Measurements from ENCODE around the gene USP9X. TPM values are rescaled to one million over a fixed set of nuclear protein-coding genes. Genes with fewer than 3 reads are reported as not detected.

The USP9X gene
- total and polyA plus RNA-seq, 10 donors = 8.0 to 116 (median 87.5) TPM

DNA sequence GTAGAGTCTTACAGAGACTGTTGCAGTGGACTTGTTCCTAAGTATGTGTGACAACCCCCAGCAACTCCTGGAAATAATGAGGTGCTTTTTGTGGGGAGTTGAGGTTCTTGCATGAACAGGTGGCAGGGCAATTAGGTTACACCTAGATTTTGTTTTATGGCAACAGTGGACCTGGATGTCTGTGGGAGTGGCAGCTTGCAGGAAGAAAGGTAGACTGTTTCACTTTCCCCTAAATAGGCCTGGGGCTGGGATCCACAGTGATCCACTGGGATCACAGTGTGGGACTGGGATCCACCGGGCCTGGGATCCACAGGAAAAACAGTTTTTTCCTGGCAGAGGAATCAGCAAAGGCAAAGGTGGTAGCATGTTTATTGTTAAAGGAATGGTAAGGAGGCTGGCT, 18.3 kb upstream of the USP9X start:
- DNase-seq = no peak
- Histone ChIP-seq H3K9me3 (no peaks in the 10 kb centered on the region), H3K27me3 (replicated peaks in 1 of 7) (peaks cover 0 to 13% (median 0%) of the 10 kb centered on the region in 7 donors), H3K27ac (no peak overlapping the region), H3K36me3 (no peaks in the 10 kb centered on the region), H3K4me3 (no peak overlapping the region), H3K4me1 (no peaks in the 10 kb centered on the region)
- intact Hi-C loops (cut with DNase I; ENCODE audit: low total_unique reads) = no loop called here
- TF ChIP-seq, protein P1, sequence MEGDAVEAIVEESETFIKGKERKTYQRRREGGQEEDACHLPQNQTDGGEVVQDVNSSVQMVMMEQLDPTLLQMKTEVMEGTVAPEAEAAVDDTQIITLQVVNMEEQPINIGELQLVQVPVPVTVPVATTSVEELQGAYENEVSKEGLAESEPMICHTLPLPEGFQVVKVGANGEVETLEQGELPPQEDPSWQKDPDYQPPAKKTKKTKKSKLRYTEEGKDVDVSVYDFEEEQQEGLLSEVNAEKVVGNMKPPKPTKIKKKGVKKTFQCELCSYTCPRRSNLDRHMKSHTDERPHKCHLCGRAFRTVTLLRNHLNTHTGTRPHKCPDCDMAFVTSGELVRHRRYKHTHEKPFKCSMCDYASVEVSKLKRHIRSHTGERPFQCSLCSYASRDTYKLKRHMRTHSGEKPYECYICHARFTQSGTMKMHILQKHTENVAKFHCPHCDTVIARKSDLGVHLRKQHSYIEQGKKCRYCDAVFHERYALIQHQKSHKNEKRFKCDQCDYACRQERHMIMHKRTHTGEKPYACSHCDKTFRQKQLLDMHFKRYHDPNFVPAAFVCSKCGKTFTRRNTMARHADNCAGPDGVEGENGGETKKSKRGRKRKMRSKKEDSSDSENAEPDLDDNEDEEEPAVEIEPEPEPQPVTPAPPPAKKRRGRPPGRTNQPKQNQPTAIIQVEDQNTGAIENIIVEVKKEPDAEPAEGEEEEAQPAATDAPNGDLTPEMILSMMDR (IDR thresholded peaks at IDR 0.05 in 8 of 11, conservative IDR thresholded peaks at IDR 0.05 in 3 of 11) = no peak
- TF ChIP-seq POLR2A (IDR thresholded peaks at IDR 0.05) (no peak), POLR2AphosphoS5 (IDR thresholded peaks at IDR 0.05) (no peak)
- WGBS, 5 donors = 86 to 92% (median 90%) methylated on average over 1 of the region's 1 CpG

DNA sequence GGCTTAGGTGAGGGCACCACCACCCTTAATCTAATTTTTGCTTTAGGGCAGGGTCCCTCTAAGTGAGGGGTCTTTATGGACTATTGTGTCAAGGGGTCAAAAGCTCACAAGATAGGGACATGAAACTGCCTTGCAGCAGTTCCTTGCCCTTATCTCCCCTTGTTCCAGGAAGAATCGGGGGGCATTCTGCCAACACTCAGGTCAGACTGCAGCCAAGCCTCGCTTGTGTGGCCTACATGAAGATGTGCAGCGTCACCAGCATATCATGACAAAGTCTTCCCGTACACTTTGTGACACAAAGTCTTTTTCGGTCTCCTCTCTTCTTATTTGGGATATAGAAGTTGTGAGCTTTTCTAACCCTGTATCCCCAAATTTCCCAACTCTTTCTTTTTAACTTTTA, 17.5 kb upstream of the USP9X start:
- DNase-seq = no peak
- Histone ChIP-seq H3K36me3 (no peaks in the 10 kb centered on the region), H3K4me3 (no peak overlapping the region), H3K27me3 (replicated peaks in 1 of 7) (peaks cover 0 to 20% (median 0%) of the 10 kb centered on the region in 7 donors), H3K4me1 (no peaks in the 10 kb centered on the region), H3K9me3 (no peaks in the 10 kb centered on the region), H3K27ac (no peak overlapping the region)
- TF ChIP-seq POLR2AphosphoS5 (IDR thresholded peaks at IDR 0.05) = no peak
- TF ChIP-seq, protein P1 (IDR thresholded peaks at IDR 0.05 in 8 of 11, conservative IDR thresholded peaks at IDR 0.05 in 3 of 11) = no peak
- TF ChIP-seq POLR2A (IDR thresholded peaks at IDR 0.05) = no peak
- WGBS, 5 donors = 88 to 96% (median 93%) methylated on average over 4 to 5 of the region's 5 CpGs
- intact Hi-C loops (cut with DNase I; ENCODE audit: low total_unique reads) = no loop called here

GRCh38 chrX:41076742-41077141, 8.5 kb upstream of the USP9X start:
- intact Hi-C loops (cut with DNase I; ENCODE audit: low total_unique reads) = no loop called here
- TF ChIP-seq, protein P1 (IDR thresholded peaks at IDR 0.05 in 8 of 11, conservative IDR thresholded peaks at IDR 0.05 in 3 of 11) = no peak
- TF ChIP-seq POLR2AphosphoS5 (IDR thresholded peaks at IDR 0.05) (no peak), POLR2A (IDR thresholded peaks at IDR 0.05) (no peak)

DNA sequence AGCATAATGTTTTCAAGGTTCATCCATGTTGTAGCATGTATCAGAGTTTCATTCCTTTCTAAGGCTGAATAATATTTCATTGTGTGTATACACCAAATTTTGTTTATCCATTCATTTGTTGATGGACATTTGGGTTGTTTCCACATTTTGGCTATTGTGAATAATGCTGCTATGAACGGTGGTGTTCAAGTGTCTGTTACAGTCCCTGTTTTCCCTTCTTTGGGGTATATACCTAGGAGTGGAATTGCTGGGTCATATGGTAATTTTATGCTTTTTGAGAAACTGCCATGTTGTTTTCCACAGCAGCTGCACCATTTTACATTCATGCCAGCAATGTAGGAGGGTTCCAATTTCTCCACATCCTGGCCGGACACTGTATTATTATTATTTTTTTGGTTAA, 3.4 kb upstream of the USP9X start:
- TF ChIP-seq, protein P1 (IDR thresholded peaks at IDR 0.05 in 8 of 11, conservative IDR thresholded peaks at IDR 0.05 in 3 of 11) = no peak
- TF ChIP-seq POLR2AphosphoS5 (IDR thresholded peaks at IDR 0.05) = no peak
- no peak for TF ChIP-seq POLR2A (IDR thresholded peaks at IDR 0.05)
- Histone ChIP-seq H3K36me3 (no peaks in the 10 kb centered on the region), H3K4me1 (peaks cover 0 to 16% (median 5%) of the 10 kb centered on the region in 6 donors), H3K4me3 (no peak overlapping the region), H3K27me3 (replicated peaks in 1 of 7) (peaks cover 0 to 9% (median 0%) of the 10 kb centered on the region in 7 donors), H3K27ac (no peak overlapping the region), H3K9me3 (no peaks in the 10 kb centered on the region)
- 64 to 95% (median 81%) methylated on average over 2 of the region's 2 CpGs for WGBS, 5 donors
- intact Hi-C loops (cut with DNase I; ENCODE audit: low total_unique reads) = no loop called here
- DNase-seq = no peak

More at GRCh38 chrX:41076742-41077141, 8.5 kb upstream of the USP9X start:
- H3K36me3 ChIP-seq = no peaks in the 10 kb centered on the region
- H3K4me1 ChIP-seq = no peaks in the 10 kb centered on the region
- no peak overlapping the region for H3K4me3 ChIP-seq
- H3K27ac ChIP-seq = no peak overlapping the region
- H3K9me3 ChIP-seq = no peaks in the 10 kb centered on the region
- WGBS, 5 donors = 90 to 98% (median 96%) methylated on average over 29 to 30 of the region's 30 CpGs
- H3K27me3 ChIP-seq (replicated peaks in 1 of 7) = peaks cover 0 to 28% (median 0%) of the 10 kb centered on the region in 7 donors
- DNase-seq = no peak

All from spleen (tissue), 11 donors.